ENCODE measurements around the gene FRMD8.

FRMD8 gene

GRCh38 chr11:65376138-65376713, 10.2 kb upstream of the FRMD8 start:
- DNase-seq (ENCODE audit: low spot score) = no peak
- no peak for TF ChIP-seq CTCF (IDR thresholded peaks at IDR 0.05; ENCODE audit: extremely low read depth, missing control alignments)

- TF ChIP-seq CTCF (IDR thresholded peaks at IDR 0.05; ENCODE audit: extremely low read depth, missing control alignments) = no peak
- no peak for DNase-seq (ENCODE audit: low spot score)
Observed at GRCh38 chr11:65377036-65377435, 9.4 kb upstream of the FRMD8 start.

GRCh38 chr11:65377777-65378176, 8.7 kb upstream of the FRMD8 start:
- TF ChIP-seq CTCF (IDR thresholded peaks at IDR 0.05; ENCODE audit: extremely low read depth, missing control alignments) = no peak
- DNase-seq (ENCODE audit: low spot score) = no peak

GRCh38 chr11:65378208-65378927, 8.1 kb upstream of the FRMD8 start:
- no peak for TF ChIP-seq CTCF (IDR thresholded peaks at IDR 0.05; ENCODE audit: extremely low read depth, missing control alignments)
- DNase-seq (ENCODE audit: low spot score) = no peak

- DNase-seq (ENCODE audit: low spot score) = no peak
- TF ChIP-seq CTCF (IDR thresholded peaks at IDR 0.05; ENCODE audit: extremely low read depth, missing control alignments) = no peak
Observed at GRCh38 chr11:65378928-65379638, 7.4 kb upstream of the FRMD8 start.

- TF ChIP-seq CTCF (IDR thresholded peaks at IDR 0.05; ENCODE audit: extremely low read depth, missing control alignments) = no peak
- DNase-seq (ENCODE audit: low spot score) = no peak
Observed at GRCh38 chr11:65379698-65380459, 6.6 kb upstream of the FRMD8 start.
